ENCODE data around the gene EI24.
A peak's percentile ranks its signal among the peaks of the same experiment; 100 is the strongest.
"Not testable (repeated sequence)": the region's sequence is repeated elsewhere in the genome, so short reads cannot be mapped to it uniquely, and the experiment has no call there.

Gene EI24

GRCh38 chr11:125568970-125569914 is at the start of gene EI24:
Gene EI24, plus strand, starts transcription at chr11:125569477. Its CDS starts 3,051 bp downstream, at chr11:125572528.
- DNase-seq (ENCODE audit: low read depth): peak; percentile 87

DNA sequence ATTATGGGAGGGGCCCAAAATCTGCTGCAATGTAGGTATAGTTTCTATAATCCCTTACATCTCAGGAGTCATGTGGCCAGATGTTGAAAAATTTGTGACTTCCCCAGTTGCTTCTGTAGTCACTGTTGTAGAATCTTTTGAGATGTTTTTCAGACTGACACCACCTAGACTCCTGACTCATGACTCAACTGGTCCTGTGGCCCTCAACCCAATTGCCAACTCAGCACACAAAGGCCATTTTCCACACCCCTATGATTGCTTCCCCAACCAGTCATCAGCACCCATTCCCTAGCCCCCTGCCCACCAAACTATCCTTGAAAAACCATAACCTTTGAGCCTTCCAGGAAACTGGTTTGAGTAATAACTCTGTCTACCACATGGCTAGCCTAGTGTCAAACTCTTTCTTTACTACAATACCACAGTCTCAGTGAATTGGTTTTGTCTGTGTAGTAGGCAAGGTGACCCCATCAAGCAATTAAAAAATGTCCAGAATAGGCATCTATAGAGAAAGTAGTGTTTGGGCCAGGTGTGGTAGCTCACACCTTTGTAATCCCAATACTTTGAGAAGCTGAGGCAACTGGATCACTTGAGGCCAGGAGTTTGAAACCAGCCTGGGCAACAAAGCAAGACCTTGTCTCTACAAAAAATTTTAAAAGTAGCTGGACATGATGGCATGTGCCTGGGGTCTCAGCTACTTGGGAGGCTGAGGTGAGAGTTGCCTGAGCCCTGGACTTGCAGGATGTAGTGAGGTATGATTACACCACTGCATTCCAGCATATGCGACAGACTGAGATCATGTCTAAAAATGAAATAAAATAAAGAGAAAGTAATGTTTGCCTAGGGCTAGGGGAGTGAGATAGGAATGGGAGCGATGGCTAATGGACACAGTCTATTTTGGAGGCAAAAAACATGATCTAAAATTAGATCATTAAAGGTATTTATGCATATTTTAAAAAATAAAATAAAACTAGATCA is 49.1 kb upstream of the EI24 start:
- no peak for DNase-seq (ENCODE audit: low read depth)

- DNase-seq (ENCODE audit: low read depth): no peak
Observed at GRCh38 chr11:125525303-125525702, 44.0 kb upstream of the EI24 start.

- DNase-seq (ENCODE audit: low read depth): no peak
Observed at GRCh38 chr11:125532668-125533067, 36.6 kb upstream of the EI24 start.

- DNase-seq (ENCODE audit: low read depth): no peak
Observed at GRCh38 chr11:125535585-125535984, 33.7 kb upstream of the EI24 start.

- not testable (repeated sequence) for DNase-seq (ENCODE audit: low read depth)
Observed at GRCh38 chr11:125536834-125537233, 32.4 kb upstream of the EI24 start.

- DNase-seq (ENCODE audit: low read depth): no peak
Observed at GRCh38 chr11:125542709-125543108, 26.6 kb upstream of the EI24 start.

DNA sequence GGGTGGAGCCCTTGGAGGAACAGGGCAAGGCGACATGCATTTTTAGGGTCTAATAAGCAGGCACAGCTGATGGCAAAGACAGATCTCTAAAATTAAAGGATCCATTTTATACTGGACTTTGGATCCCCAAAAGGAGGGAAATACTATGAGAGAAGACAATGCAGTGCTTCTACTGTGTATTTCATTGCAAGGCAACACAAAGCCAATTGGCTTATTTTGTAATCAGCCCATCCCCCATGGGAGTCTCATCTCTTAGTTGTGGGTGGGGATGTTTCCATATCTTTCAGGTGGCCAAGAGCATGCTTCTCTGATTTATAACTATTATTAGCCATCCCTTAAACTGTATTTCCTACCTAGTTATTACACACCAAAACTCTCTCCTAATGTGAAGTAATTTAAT is 18.5 kb upstream of the EI24 start:
- no peak for DNase-seq (ENCODE audit: low read depth)

- no peak for DNase-seq (ENCODE audit: low read depth)
Observed at GRCh38 chr11:125551835-125552342, 17.4 kb upstream of the EI24 start.

DNA sequence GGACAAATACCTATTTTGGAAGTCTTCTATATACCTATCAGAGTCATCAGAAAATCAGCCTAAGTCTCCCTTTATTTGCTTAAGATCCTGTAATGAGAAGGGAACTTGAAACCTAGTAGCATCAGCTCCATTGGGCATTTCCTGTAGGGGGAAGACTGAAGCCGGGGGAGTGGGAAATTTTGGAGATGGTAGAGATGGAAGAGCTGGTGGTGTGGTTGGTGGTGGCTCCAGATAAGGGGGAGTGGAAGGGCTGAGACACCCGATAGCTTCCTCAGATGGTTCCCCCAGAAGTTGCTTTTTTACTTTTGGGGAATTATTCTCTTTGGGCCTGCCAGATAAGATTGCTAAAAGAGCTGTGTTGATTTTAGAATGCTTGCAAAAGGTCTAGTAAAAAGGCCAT is 16.4 kb upstream of the EI24 start:
- DNase-seq (ENCODE audit: low read depth): no peak

DNA sequence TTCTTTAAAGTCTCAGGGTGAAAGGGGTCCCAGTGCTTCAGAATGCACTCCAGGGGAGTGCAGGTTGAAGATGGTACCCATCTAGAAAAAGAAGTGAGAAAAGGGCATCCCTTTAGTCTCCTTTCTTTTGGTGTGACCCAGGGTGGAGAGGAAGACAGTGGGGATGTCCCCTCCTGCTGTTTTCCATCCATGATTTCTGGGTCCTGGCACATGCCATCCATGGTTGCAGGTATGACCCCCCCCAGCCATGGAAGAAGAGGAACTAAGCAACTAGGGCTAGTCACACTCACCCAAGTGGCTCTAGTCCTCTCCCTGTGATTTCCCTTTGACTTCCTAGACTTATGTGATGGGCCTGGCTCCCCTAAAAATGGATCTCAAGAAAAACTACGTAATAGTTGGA is 15.9 kb upstream of the EI24 start:
- no peak for DNase-seq (ENCODE audit: low read depth)

DNA sequence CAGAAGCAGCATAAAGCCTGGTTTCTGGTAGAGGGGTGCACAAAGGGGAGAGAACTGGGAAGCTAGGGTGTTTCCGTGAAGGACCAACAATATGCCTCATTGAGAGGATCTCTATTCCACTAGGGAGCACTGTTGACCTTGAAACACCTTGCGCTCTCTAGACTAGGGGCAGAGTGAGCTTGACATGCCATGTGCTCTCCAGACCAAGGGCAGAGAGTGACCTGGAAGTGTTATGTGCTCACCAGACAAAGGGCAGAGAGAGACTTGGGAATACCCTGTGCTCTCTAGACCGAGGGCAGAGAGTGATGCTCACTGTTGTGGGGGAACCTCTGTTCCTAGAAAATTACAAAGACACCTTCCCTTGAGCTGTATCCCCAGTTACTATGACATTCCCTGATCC is 15.2 kb upstream of the EI24 start:
- no peak for DNase-seq (ENCODE audit: low read depth)

DNA sequence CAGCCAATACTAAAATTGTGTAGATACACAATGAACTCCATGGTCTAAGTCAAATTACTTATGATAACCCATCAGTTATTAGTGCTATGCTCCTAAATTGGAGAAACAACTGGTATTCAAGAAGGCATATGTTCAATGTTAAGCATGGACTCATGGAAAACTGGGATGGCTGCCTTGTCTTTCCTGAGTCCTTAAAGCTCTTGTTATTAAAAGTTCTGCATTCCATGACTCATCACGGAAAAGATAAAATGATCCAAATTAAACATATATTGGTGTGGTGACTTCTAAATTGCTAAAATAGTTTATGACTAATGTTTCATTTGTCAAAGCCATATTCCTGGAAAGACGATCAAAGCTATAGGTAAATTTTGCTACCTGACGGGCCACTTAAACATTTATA is 9.4 kb upstream of the EI24 start:
- no peak for DNase-seq (ENCODE audit: low read depth)

GRCh38 chr11:125561924-125562323 is 7.4 kb upstream of the EI24 start:
- DNase-seq (ENCODE audit: low read depth): no peak

- no peak for DNase-seq (ENCODE audit: low read depth)
Observed at GRCh38 chr11:125562430-125562829, 6.8 kb upstream of the EI24 start.

DNA sequence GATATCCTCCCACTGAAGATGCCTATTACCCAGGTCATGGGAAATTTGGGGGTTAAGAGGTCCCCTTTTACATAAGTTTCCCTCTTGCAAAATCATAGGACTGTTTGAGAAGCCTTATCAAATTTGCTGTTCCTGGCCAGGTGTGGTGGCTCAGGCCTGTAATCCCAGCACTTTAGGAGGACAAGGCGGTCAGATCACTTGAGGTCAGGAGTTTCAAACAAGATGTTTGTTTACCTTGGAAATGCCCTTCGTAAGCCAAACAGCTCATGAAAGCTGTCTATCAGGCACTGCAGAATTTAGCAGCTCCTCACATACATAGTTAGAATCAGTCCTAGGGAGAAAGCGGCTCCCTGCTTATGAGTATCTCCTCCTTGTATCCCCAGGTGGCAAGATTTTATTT is 4.9 kb upstream of the EI24 start:
- no peak for DNase-seq (ENCODE audit: low read depth)

DNA sequence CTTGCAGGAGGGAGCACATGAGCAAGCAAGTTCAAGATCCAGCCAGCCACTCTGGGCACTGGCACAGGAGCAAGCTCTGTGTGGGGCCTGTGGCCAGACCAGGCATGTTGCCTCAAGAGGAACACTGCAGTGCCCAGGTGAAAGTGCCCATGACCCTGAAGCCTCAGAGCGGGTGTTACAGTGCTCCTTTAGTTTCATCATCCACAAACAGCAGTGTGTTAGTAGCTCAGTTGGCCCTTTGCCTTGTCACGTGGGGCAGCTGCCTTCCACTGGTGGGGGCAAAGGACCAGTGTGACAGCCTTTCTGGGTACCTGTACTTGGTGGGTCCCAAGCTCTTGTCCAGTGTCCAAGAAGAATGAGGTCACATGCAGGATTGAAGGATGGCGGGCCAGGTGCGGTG is 3.0 kb upstream of the EI24 start:
- DNase-seq (ENCODE audit: low read depth): no peak

GRCh38 chr11:125569915-125570621 is 791 bp downstream of the EI24 start:
- DNase-seq (ENCODE audit: low read depth): no peak

DNA sequence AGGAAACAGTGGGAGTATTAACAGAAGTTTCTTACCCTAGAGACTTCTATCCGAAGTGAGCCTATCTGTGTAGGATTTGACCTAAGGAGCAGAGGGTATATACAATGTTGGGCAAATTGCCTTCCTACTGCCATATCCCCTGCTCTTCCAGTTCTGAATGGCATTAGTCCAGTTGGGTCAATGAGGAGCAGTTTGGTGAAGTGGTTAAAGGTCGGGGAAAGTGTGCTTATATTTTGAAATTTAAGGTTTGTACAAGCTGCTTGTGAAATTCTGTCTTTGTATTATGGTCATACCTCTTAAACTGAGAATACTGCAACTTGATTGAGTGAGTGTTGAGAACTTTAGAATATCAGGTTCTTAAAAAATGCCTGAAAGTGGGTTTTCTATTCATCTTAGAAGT is 1.7 kb downstream of the EI24 start:
- DNase-seq (ENCODE audit: low read depth): no peak

GRCh38 chr11:125572916-125573315 is 3.6 kb downstream of the EI24 start:
- DNase-seq (ENCODE audit: low read depth): no peak

DNA sequence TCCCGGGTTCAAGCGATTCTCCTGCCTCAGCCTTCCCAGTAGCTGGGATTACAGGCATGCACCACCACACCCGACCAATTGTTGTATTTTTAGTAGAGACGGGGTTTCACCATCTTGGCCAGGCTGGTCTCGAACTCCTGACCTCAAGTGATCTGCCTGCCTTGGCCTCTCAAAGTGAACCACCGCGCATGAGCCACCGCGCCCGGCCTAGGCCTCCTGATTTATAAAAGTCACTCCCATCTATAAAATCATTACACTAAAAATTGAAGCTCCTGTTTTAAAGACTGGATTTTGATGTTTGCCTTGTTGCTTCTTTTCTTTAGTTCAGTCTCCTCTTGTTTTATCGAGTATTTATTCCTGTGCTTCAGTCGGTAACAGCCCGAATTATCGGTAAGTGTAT is 7.9 kb downstream of the EI24 start:
- DNase-seq (ENCODE audit: low read depth): not testable (repeated sequence)

- no peak for DNase-seq (ENCODE audit: low read depth)
Observed at GRCh38 chr11:125578783-125579182, 9.5 kb downstream of the EI24 start.

All from CMK (cell line).